Measurements from ENCODE around the gene SORCS2.

DNA sequence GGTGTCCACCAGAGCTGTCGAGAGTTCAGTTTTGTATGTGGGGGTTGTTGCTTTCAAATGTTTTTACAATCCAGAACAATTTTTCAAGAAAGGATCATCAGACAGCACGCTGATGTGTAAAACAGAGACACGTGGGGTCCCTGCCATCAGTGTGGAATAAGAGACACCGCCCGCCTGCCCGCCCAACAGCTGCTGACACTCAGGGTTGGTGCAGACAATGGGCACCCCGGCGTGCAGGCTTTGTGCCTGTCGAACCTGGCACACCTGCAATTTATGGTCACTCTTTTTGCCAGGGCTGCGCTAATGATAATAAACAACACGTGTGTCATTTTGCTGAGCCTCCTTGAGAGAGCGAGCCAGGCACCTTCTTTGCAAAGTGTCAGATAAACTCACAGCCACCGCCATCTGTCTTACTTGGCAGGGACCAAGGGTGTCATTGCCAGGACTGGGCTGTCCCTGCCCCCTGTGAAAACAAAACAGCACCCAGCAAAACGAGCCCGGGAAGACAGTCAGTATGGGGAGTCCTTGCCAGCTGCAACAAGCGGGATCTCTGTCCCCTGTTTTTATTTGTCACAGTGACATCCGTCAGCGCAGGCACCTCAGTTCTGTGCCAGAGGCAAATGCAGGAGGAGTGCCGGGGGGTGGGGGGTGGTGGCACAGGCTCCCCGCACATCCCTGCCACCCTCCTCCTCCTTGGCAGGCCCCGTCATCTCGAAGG is 173.3 kb downstream of the SORCS2 start:
- TF ChIP-seq, protein P1, sequence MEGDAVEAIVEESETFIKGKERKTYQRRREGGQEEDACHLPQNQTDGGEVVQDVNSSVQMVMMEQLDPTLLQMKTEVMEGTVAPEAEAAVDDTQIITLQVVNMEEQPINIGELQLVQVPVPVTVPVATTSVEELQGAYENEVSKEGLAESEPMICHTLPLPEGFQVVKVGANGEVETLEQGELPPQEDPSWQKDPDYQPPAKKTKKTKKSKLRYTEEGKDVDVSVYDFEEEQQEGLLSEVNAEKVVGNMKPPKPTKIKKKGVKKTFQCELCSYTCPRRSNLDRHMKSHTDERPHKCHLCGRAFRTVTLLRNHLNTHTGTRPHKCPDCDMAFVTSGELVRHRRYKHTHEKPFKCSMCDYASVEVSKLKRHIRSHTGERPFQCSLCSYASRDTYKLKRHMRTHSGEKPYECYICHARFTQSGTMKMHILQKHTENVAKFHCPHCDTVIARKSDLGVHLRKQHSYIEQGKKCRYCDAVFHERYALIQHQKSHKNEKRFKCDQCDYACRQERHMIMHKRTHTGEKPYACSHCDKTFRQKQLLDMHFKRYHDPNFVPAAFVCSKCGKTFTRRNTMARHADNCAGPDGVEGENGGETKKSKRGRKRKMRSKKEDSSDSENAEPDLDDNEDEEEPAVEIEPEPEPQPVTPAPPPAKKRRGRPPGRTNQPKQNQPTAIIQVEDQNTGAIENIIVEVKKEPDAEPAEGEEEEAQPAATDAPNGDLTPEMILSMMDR (IDR thresholded peaks at IDR 0.05; ENCODE audit: poor library complexity, severe bottlenecking): no peak
- TF ChIP-seq POLR2AphosphoS5 (IDR thresholded peaks at IDR 0.05) (no peak), EP300 (conservative IDR thresholded peaks at IDR 0.05; ENCODE audit: poor library complexity, severe bottlenecking) (no peak), EZH2 (IDR thresholded peaks at IDR 0.05; ENCODE audit: borderline replicate concordance, insufficient read depth, low read length, poor library complexity, severe bottlenecking) (no peak)

Measured in neural cell (in vitro differentiated cells).